Measurements from ENCODE around the gene CFAP161. TPM values are rescaled to one million over a fixed set of nuclear protein-coding genes. Genes with fewer than 3 reads are reported as not detected.
"Not testable (repeated sequence)": the region's sequence is repeated elsewhere in the genome, so short reads cannot be mapped to it uniquely, and the experiment has no call there.

CFAP161 gene
- total RNA-seq, 1 donor from 2014 or later = 0.20 TPM

GRCh38 chr15:81107889-81108288 lies 26.2 kb upstream of the CFAP161 start:
- DNase-seq (ENCODE audit: low read depth in 2 of 2) = no peak

- peak; percentile 31 to 49 for DNase-seq (ENCODE audit: low read depth in 2 of 2)
Measured at GRCh38 chr15:81108427-81108826, 25.6 kb upstream of the CFAP161 start.

GRCh38 chr15:81111018-81111417 lies 23.1 kb upstream of the CFAP161 start:
- DNase-seq (ENCODE audit: low read depth in 2 of 2) = no peak

- no peak for DNase-seq (ENCODE audit: low read depth in 2 of 2)
Measured at GRCh38 chr15:81111510-81112470, 22.3 kb upstream of the CFAP161 start.

GRCh38 chr15:81113204-81113657 lies 20.8 kb upstream of the CFAP161 start:
- no peak for DNase-seq (ENCODE audit: low read depth in 2 of 2)

- no peak for DNase-seq (ENCODE audit: low read depth in 2 of 2)
Measured at GRCh38 chr15:81113861-81114291, 20.2 kb upstream of the CFAP161 start.

- DNase-seq (ENCODE audit: low read depth in 2 of 2) = no peak
Measured at GRCh38 chr15:81115054-81115939, 18.8 kb upstream of the CFAP161 start.

GRCh38 chr15:81117136-81117535 lies 16.9 kb upstream of the CFAP161 start:
- DNase-seq (ENCODE audit: low read depth in 2 of 2) = no peak

GRCh38 chr15:81117581-81117980 lies 16.5 kb upstream of the CFAP161 start:
- DNase-seq (ENCODE audit: low read depth in 2 of 2) = no peak

GRCh38 chr15:81118361-81118760 lies 15.7 kb upstream of the CFAP161 start:
- DNase-seq (ENCODE audit: low read depth in 2 of 2) = no peak

GRCh38 chr15:81120069-81120468 lies 14.0 kb upstream of the CFAP161 start:
- no peak for DNase-seq (ENCODE audit: low read depth in 2 of 2)

GRCh38 chr15:81126892-81127291 lies 7.2 kb upstream of the CFAP161 start:
- DNase-seq (ENCODE audit: low read depth in 2 of 2) = no peak

GRCh38 chr15:81141478-81141877 lies 7.4 kb downstream of the CFAP161 start:
- DNase-seq (ENCODE audit: low read depth in 2 of 2) = not testable (repeated sequence)

GRCh38 chr15:81146006-81146405 lies 11.9 kb downstream of the CFAP161 start:
- DNase-seq (ENCODE audit: low read depth in 2 of 2) = no peak

- no peak for DNase-seq (ENCODE audit: low read depth in 2 of 2)
Measured at GRCh38 chr15:81146466-81146865, 12.4 kb downstream of the CFAP161 start.

- DNase-seq (ENCODE audit: low read depth in 2 of 2) = no peak
Measured at GRCh38 chr15:81151389-81151788, 17.3 kb downstream of the CFAP161 start.

- DNase-seq (ENCODE audit: low read depth in 2 of 2) = no peak
Measured at GRCh38 chr15:81152339-81152738, 18.3 kb downstream of the CFAP161 start.

GRCh38 chr15:81152799-81153198 lies 18.7 kb downstream of the CFAP161 start:
- no peak for DNase-seq (ENCODE audit: low read depth in 2 of 2)

- peak; percentile 53 to 59 for DNase-seq (ENCODE audit: low read depth in 2 of 2)
Measured at GRCh38 chr15:81155375-81156218, 21.5 kb downstream of the CFAP161 start.

GRCh38 chr15:81156324-81156723 lies 22.3 kb downstream of the CFAP161 start:
- no peak for DNase-seq (ENCODE audit: low read depth in 2 of 2)
